T-cell (primary cell): ENCODE measurements around the gene EML5. TPM values are rescaled to one million over a fixed set of nuclear protein-coding genes. Genes with fewer than 3 reads are reported as not detected.

Source experiments
- ATAC-seq, 4 experiments: fragments of 200-7000 bp in 3 of 4; fragments of 150-1000 bp in 1 of 4; cut with Tn5 transposase; replicated peaks in 1 of 4; 1 replicate in 3 of 4; 2 replicates in 1 of 4; pipeline ENCODE4 v1.10.0; 2021; ENCODE audit warnings: moderate library complexity in 3 of 4, mild to moderate bottlenecking in 2 of 4, moderate number of reproducible peaks in 1 of 4
- CTCF ChIA-PET, 2 donors: fragments of 300-600 bp; sonication (Branson Sonifier 250); formaldehyde crosslinking; loops; one replicate each; lab custom pipeline; 2022; ENCODE audit warnings: antibody characterized with exemption in 2 of 2; lab: Charles Lee
- POLR2A ChIA-PET, 2 donors: fragments of 300-600 bp; sonication (Branson Sonifier 250); formaldehyde crosslinking; loops; one replicate each; lab custom pipeline; 2022; ENCODE audit warnings: antibody characterized with exemption in 2 of 2; lab: Charles Lee
- DNase-seq, 35 experiments: peaks; one replicate each; pipeline versions ENCODE4 v3.0.0 to v3.0.0-alpha.2; 2013 to 2023
- H3K27ac ChIP-seq: one replicate; pipeline ENCODE4 v1.5.1; 2013; ENCODE audit warnings: low read length
- H3K27me3 ChIP-seq, 2 experiments: replicated peaks in 1 of 2; 1 replicate in 1 of 2; 2 replicates in 1 of 2; pipeline versions ENCODE4 v1.6.1 to v1.7.0; 2013; ENCODE audit warnings: low read length in 1 of 2, mixed read lengths in 1 of 2; ENCODE audit not compliant: control insufficient read depth in 2 of 2, insufficient read depth in 2 of 2; ENCODE audit errors: extremely low read depth in 1 of 2
- H3K36me3 ChIP-seq, 2 donors: 1 replicate in 1 of 2; 2 replicates in 1 of 2; pipeline versions ENCODE4 v1.6.1 to v1.7.0; 2013; ENCODE audit warnings: low read length in 1 of 2; ENCODE audit not compliant: control insufficient read depth in 2 of 2, insufficient read depth in 1 of 2; ENCODE audit errors: extremely low read depth in 1 of 2
- H3K4me1 ChIP-seq, 2 experiments: 1 replicate in 1 of 2; 2 replicates in 1 of 2; pipeline versions ENCODE4 v1.6.1 to v1.7.0; 2013; ENCODE audit warnings: low read length in 2 of 2, mixed read lengths in 1 of 2; ENCODE audit not compliant: insufficient read depth in 2 of 2, control insufficient read depth in 1 of 2; ENCODE audit errors: extremely low read depth in 1 of 2
- H3K4me3 ChIP-seq, 2 donors: 1 replicate in 1 of 2; 2 replicates in 1 of 2; pipeline versions ENCODE4 v1.5.1 to v1.7.0; 2013; ENCODE audit warnings: mild to moderate bottlenecking in 2 of 2, low read length in 1 of 2, moderate library complexity in 1 of 2; ENCODE audit not compliant: control insufficient read depth in 1 of 2; ENCODE audit errors: extremely low read depth in 1 of 2
- H3K9me3 ChIP-seq: 2 replicates; pipeline ENCODE4 v1.7.0; 2013
- H3K27ac Mint-ChIP-seq, 2 donors: one replicate each; pipeline ENCODE4 v1.8.0; 2020 to 2021; ENCODE audit warnings: mild to moderate bottlenecking in 2 of 2, mixed read lengths in 2 of 2
- H3K27me3 Mint-ChIP-seq, 2 donors: one replicate each; pipeline ENCODE4 v1.8.0; 2021 to 2022; ENCODE audit warnings: mixed read lengths in 2 of 2
- H3K36me3 Mint-ChIP-seq: one replicate; pipeline ENCODE4 v1.8.0; 2021; ENCODE audit warnings: mixed read lengths
- H3K4me1 Mint-ChIP-seq, 3 donors: one replicate each; pipeline ENCODE4 v1.8.0; 2020 to 2022; ENCODE audit warnings: mixed read lengths in 3 of 3, mild to moderate bottlenecking in 1 of 3
- H3K4me3 Mint-ChIP-seq, 3 donors: one replicate each; pipeline ENCODE4 v1.8.0; 2020 to 2022; ENCODE audit warnings: mild to moderate bottlenecking in 3 of 3, mixed read lengths in 3 of 3, moderate library complexity in 3 of 3
- H3K9me3 Mint-ChIP-seq, 3 donors: one replicate each; pipeline ENCODE4 v1.8.0; 2020 to 2022; ENCODE audit warnings: mixed read lengths in 3 of 3
- WGBS: methylation state at CpG from one replicate; pipeline ENCODE4 v1.1.5; 2013; ENCODE audit warnings: missing lambda C conversion rate; ENCODE audit not compliant: insufficient coverage; 5-methylcytosine and 5-hydroxymethylcytosine counted together
- total RNA-seq, 35 experiments: library from RNA in 6 of 35; stranded (reverse) in 6 of 35; fragments of 120-200 nt in 1 of 35; gene quantifications; one replicate each; pipeline versions ENCODE4 v1.2.1 to v1.2.4 and lab custom pipeline; 2013 to 2026

EML5 gene
- total RNA-seq, 5 donors from 2014 or later (not counting 1 experiment from before 2014, with no cell fraction given): 4.0 to 5.5 (median 4.9) TPM

DNA sequence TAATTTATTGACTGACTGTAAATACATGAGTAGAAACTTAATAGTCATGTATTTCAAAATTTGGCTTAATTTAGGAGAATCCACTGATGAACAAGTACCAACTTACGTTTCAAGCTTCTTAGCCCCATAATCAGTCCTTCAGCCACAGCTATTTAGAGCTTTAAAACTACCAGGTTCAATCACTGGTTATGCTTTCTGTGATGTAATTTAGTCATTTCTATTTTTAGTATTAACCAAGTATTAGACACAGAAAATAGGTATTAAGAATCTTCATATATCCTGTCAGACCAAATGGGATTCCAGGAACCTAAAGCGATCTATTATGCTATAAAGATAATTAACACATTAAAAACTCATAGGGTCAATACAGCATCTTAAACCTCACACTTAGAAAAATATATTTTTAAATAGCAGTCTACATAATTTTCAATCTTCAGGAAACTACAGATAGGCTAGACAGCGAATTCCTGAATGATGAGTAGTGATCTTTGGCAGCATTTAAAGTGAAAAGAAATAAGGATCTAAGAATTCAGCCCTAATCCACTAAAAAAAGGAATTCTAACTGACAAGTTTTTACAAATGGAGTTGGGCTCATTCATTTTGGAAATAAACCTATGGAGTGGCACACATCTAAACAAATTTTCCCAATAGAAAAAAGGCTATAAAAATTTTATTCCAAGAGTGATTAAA lies 178.4 kb downstream of the EML5 start:
- peaks cover 0 to 2% of the 10 kb centered on the region in 2 experiments for H3K4me1 ChIP-seq
- H3K4me3 Mint-ChIP-seq: no peak overlapping the region
- H3K36me3 ChIP-seq: peaks cover 5 to 37% of the 10 kb centered on the region in 2 donors
- H3K27me3 ChIP-seq: no peaks in the 10 kb centered on the region
- WGBS: no CpG with 5 or more reads among the region's 3 CpGs
- H3K9me3 ChIP-seq: no peaks in the 10 kb centered on the region
- no peak for ATAC-seq
- H3K4me1 Mint-ChIP-seq: peaks cover 6 to 14% (median 11%) of the 10 kb centered on the region in 3 donors
- H3K36me3 Mint-ChIP-seq: peaks cover 51% of the 10 kb centered on the region
- no peak for DNase-seq
- ChIA-PET POLR2A (no interaction called here), CTCF (no interaction called here)
- no peak overlapping the region for H3K4me3 ChIP-seq
- H3K27ac ChIP-seq: no peak overlapping the region
- no peaks in the 10 kb centered on the region for H3K27me3 Mint-ChIP-seq
- no peaks in the 10 kb centered on the region for H3K9me3 Mint-ChIP-seq
- H3K27ac Mint-ChIP-seq: no peak overlapping the region

DNA sequence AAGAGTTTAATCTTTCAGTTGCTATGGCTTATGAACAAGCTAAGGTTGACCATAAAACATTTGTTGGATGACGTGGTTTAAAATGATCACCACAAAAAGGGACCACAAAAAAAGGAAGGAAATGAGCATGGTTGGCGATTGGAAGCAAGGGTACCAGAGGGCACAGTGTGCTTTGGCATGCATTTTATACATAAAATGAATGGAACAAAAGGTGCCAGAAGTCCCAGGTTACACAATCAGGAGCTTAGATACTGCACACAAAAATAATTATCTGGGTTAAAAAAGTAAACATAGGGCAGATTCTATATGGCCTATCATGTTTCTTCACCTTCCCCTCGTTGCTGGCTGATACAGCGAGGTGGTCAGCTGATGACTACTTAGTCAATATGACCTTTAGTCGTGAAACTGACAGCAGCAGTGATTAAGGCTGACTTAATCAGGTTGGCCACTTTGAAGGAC lies 179.2 kb downstream of the EML5 start:
- DNase-seq: no peak
- H3K4me3 Mint-ChIP-seq: no peak overlapping the region
- CTCF ChIA-PET: no interaction called here
- Histone ChIP-seq H3K4me1 (peaks cover 0 to 2% of the 10 kb centered on the region in 2 experiments), H3K9me3 (no peaks in the 10 kb centered on the region), H3K27me3 (no peaks in the 10 kb centered on the region), H3K36me3 (peaks cover 5 to 44% of the 10 kb centered on the region in 2 donors), H3K27ac (no peak overlapping the region), H3K4me3 (no peak overlapping the region)
- no peak for ATAC-seq
- H3K27me3 Mint-ChIP-seq: no peaks in the 10 kb centered on the region
- peak overlapping the region in 1 of 2 donors; percentile 8 for H3K27ac Mint-ChIP-seq
- H3K4me1 Mint-ChIP-seq: peaks cover 6 to 14% (median 11%) of the 10 kb centered on the region in 3 donors
- no CpG with 5 or more reads among the region's 5 CpGs for WGBS
- peaks cover 57% of the 10 kb centered on the region for H3K36me3 Mint-ChIP-seq
- POLR2A ChIA-PET: no interaction called here
- H3K9me3 Mint-ChIP-seq: no peaks in the 10 kb centered on the region

DNA sequence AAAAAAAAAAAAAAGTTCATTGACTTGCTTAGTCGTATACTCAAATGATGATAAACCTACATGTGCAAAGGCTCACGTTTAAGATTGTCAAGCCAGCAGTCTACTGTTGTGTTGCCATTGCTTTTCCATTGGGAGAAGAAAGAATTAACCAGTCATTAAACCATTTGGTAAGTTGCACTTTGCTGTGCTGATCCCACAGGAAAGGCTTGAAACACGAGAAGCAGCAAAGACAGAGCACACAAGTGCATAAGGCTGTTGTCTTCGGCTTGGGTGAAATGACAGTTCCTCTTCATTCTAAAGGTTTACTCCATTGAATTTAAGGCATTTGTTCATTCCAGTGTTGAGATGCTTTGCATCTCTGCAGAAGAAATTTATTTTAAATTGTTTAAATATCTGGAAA lies 179.8 kb downstream of the EML5 start:
- Mint-ChIP-seq H3K27me3 (no peaks in the 10 kb centered on the region), H3K4me3 (no peak overlapping the region), H3K36me3 (peaks cover 59% of the 10 kb centered on the region), H3K9me3 (no peaks in the 10 kb centered on the region), H3K4me1 (peaks cover 6 to 14% (median 11%) of the 10 kb centered on the region in 3 donors), H3K27ac (peak overlapping the region in 1 of 2 donors; percentile 25)
- Histone ChIP-seq H3K36me3 (peaks cover 5 to 50% of the 10 kb centered on the region in 2 donors), H3K4me3 (no peak overlapping the region), H3K4me1 (peaks cover 0 to 2% of the 10 kb centered on the region in 2 experiments), H3K27ac (no peak overlapping the region), H3K27me3 (no peaks in the 10 kb centered on the region), H3K9me3 (no peaks in the 10 kb centered on the region)
- ChIA-PET POLR2A (no interaction called here), CTCF (no interaction called here)
- no peak for ATAC-seq
- no peak for DNase-seq
- WGBS: no CpG with 5 or more reads among the region's 4 CpGs

DNA sequence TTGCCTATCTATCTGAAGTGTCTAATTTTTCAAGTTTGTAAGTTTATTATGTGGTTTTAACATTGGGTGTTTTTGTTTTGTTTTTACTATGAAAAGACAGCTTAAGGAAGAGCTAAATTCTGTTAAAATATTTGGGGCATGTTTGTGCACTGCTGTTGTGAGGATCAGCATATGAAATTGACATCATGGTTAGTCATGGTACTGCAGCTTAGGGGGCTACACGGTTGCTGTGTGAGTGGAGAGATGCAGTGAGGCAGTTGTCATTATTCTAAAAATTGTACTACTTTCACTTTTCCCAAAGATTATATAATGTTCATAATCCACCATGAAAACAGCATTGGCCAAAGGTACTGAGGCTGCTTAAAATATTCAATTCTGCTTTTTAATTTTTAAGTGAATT lies 180.9 kb downstream of the EML5 start:
- ATAC-seq (no peak), DNase-seq (no peak)
- Mint-ChIP-seq H3K4me3 (no peak overlapping the region), H3K36me3 (peaks cover 67% of the 10 kb centered on the region), H3K4me1 (peaks cover 6 to 14% (median 11%) of the 10 kb centered on the region in 3 donors), H3K27ac (peak overlapping the region; percentile 3 to 14), H3K9me3 (no peaks in the 10 kb centered on the region), H3K27me3 (no peaks in the 10 kb centered on the region)
- H3K36me3 ChIP-seq: peaks cover 5 to 58% of the 10 kb centered on the region in 2 donors
- H3K4me3 ChIP-seq: no peak overlapping the region
- H3K27me3 ChIP-seq: no peaks in the 10 kb centered on the region
- no peak overlapping the region for H3K27ac ChIP-seq
- POLR2A ChIA-PET: no interaction called here
- no peaks in the 10 kb centered on the region for H3K9me3 ChIP-seq
- CTCF ChIA-PET: no interaction called here
- H3K4me1 ChIP-seq: peaks cover 0 to 2% of the 10 kb centered on the region in 2 experiments
- WGBS: no CpG with 5 or more reads among the region's 1 CpG

DNA sequence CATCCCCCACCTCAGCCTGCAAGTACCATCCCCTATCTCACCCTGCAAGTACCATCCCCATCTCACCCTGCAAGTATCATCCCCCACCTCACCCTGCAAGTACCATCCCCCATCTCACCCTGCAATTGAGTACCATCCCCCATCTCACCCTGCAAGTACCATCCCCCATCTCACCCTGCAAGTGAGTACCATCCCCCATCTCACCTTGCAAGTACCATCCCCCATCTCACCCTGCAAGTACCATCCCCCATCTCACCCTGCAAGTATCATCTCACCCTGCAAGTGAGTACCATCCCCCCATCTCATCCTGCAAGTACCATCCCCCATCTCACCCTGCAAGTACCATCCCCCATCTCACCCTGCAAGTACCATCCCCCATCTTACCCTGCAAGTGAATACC lies 184.9 kb downstream of the EML5 start:
- H3K27me3 ChIP-seq: no peaks in the 10 kb centered on the region
- no peak for ATAC-seq
- no peak for DNase-seq
- H3K9me3 ChIP-seq: no peaks in the 10 kb centered on the region
- Mint-ChIP-seq H3K9me3 (no peaks in the 10 kb centered on the region), H3K27ac (no peak overlapping the region), H3K4me1 (peaks cover 0 to 9% (median 7%) of the 10 kb centered on the region in 3 donors), H3K4me3 (no peak overlapping the region), H3K27me3 (no peaks in the 10 kb centered on the region), H3K36me3 (peaks cover 69% of the 10 kb centered on the region)
- no peaks in the 10 kb centered on the region for H3K4me1 ChIP-seq
- H3K4me3 ChIP-seq: no peak overlapping the region
- peaks cover 5 to 84% of the 10 kb centered on the region in 2 donors for H3K36me3 ChIP-seq
- no peak overlapping the region for H3K27ac ChIP-seq
- CTCF ChIA-PET: no interaction called here
- POLR2A ChIA-PET: no interaction called here

DNA sequence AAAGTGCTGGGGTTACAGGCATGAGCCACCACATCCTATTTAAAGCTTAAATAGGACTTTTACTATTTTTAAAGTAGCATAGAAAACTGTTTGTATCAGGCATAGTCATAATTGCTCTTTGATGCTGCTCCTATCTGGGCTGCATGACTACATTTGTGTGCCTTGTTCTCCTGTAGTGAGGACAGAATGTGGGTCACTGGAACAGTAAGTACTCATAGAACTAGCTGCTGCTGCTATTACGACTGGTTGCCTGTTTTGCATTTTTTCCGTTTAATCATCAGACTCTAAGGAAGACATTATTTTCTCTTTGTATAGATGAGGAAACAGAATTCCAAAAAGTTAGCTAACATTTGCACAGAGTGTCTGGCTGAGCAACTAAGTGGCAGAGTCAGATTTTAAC lies 187.2 kb downstream of the EML5 start:
- ATAC-seq: no peak
- Mint-ChIP-seq H3K27ac (no peak overlapping the region), H3K36me3 (peaks cover 64% of the 10 kb centered on the region), H3K27me3 (no peaks in the 10 kb centered on the region), H3K4me1 (peaks cover 4 to 6% (median 6%) of the 10 kb centered on the region in 3 donors), H3K4me3 (no peak overlapping the region), H3K9me3 (no peaks in the 10 kb centered on the region)
- no peak overlapping the region for H3K27ac ChIP-seq
- no peak overlapping the region for H3K4me3 ChIP-seq
- H3K4me1 ChIP-seq: no peaks in the 10 kb centered on the region
- H3K36me3 ChIP-seq: peaks cover 5 to 87% of the 10 kb centered on the region in 2 donors
- no peaks in the 10 kb centered on the region for H3K27me3 ChIP-seq
- H3K9me3 ChIP-seq: no peaks in the 10 kb centered on the region
- ChIA-PET POLR2A (no interaction called here), CTCF (no interaction called here)
- WGBS: 100% methylated on average over 1 of the region's 2 CpGs
- no peak for DNase-seq
